GM12878 (cell line): ENCODE results near the gene KRT79. TPM values are rescaled to one million over a fixed set of nuclear protein-coding genes. Genes with fewer than 3 reads are reported as not detected.

Experiments
- ATAC-seq: fragments of 200-7000 bp; cut with Tn5 transposase; 3 replicates; pipeline ENCODE4 v1.9.1; 2020; ENCODE audit warnings: mild to moderate bottlenecking, moderate library complexity
- BruUV-seq: library from RNA; stranded (reverse); fragments of 400-500 nt; replicated peaks from 2 replicates; lab custom pipeline; 2021; lab: Mats Ljungman, UMichigan
- CTCF ChIA-PET: fragments of 300-600 bp; sonication (Branson Sonifier 250); formaldehyde crosslinking; extraction: SDS; loops from one replicate; lab custom pipeline; 2021; ENCODE audit warnings: inconsistent platforms; lab: Yijun Ruan, JAX
- POLR2A ChIA-PET: fragments of 350-600 bp; formaldehyde crosslinking; extraction: SDS; loops from one replicate; lab custom pipeline; 2021; ENCODE audit warnings: inconsistent platforms; lab: Charles Lee
- RAD21 ChIA-PET: fragments of 300-600 bp; sonication (Branson Sonifier 250); formaldehyde crosslinking; loops from one replicate; lab custom pipeline; 2023; ENCODE audit warnings: antibody characterized with exemption; ENCODE audit not compliant: unreplicated experiment; lab: Charles Lee
- SMC1A ChIA-PET: fragments of 300-600 bp; sonication (Branson Sonifier 250); formaldehyde crosslinking; loops from one replicate; lab custom pipeline; 2023; ENCODE audit not compliant: unreplicated experiment, uncharacterized antibody; lab: Charles Lee
- DNase-seq: peaks from one replicate; pipeline ENCODE4 v3.0.0-alpha.2; 2011; ENCODE audit warnings: low read depth, low spot score
- FAIRE-seq: peaks from 3 replicates; lab custom pipeline; 2011; peaks lifted over from hg19 to GRCh38; lab: Jason Lieb, UNC
- H2AFZ ChIP-seq: 2 replicates; pipeline ENCODE4 v1.6.0; 2011; ENCODE audit warnings: low read depth, low read length, control low read depth; ENCODE audit not compliant: control insufficient read depth
- H3K27ac ChIP-seq: 2 replicates; pipeline ENCODE4 v1.5.1; 2011; ENCODE audit warnings: control low read depth; ENCODE audit not compliant: control insufficient read depth, insufficient read depth
- H3K27me3 ChIP-seq, 2 experiments: replicated peaks in 1 of 2; 2 replicates each; pipeline versions ENCODE4 v1.6.0 to v1.6.1; 2011; ENCODE audit warnings: low read length in 1 of 2; ENCODE audit not compliant: control insufficient read depth in 2 of 2, insufficient read depth in 2 of 2
- H3K36me3 ChIP-seq, 2 experiments: 2 replicates each; pipeline ENCODE4 v1.5.1; 2011; ENCODE audit warnings: low read length in 1 of 2; ENCODE audit not compliant: control insufficient read depth in 2 of 2, insufficient read depth in 2 of 2
- H3K4me1 ChIP-seq: 2 replicates; pipeline ENCODE4 v1.6.1; 2011; ENCODE audit warnings: mild to moderate bottlenecking, low read length, moderate library complexity, mixed read lengths; ENCODE audit not compliant: control insufficient read depth, insufficient read depth
- H3K4me2 ChIP-seq: 2 replicates; pipeline ENCODE4 v1.6.0; 2011; ENCODE audit warnings: control low read depth; ENCODE audit not compliant: control insufficient read depth, insufficient read depth
- H3K4me3 ChIP-seq: fragments of 200-600 bp; sonication (generic); 2 replicates; pipeline ENCODE4 v1.5.1; 2016
- H3K79me2 ChIP-seq: 2 replicates; pipeline ENCODE4 v1.6.0; 2011; ENCODE audit warnings: low read length; ENCODE audit not compliant: control insufficient read depth, insufficient read depth
- H3K9ac ChIP-seq: 2 replicates; pipeline ENCODE4 v1.8.0; 2011; ENCODE audit warnings: low read length, control low read depth, mixed read lengths; ENCODE audit not compliant: control insufficient read depth, insufficient read depth
- H3K9me3 ChIP-seq: replicated peaks from 3 replicates; pipeline ENCODE4 v1.5.1; 2011; ENCODE audit warnings: mild to moderate bottlenecking, low read length; ENCODE audit not compliant: control insufficient read depth, insufficient read depth
- H4K20me1 ChIP-seq: 2 replicates; pipeline ENCODE4 v1.6.0; 2011; ENCODE audit not compliant: control insufficient read depth, insufficient read depth
- ASH2L ChIP-seq: fragments of 300-600, 200-600 bp; sonication (generic); IDR thresholded peaks from 2 replicates; pipeline ENCODE4 v1.6.1; 2017; ENCODE audit warnings: low read depth, mild to moderate bottlenecking, borderline replicate concordance
- POU2F2 ChIP-seq: IDR thresholded peaks from 3 replicates; pipeline ENCODE4 v1.6.1; 2011; ENCODE audit warnings: low read depth, mild to moderate bottlenecking, low read length, borderline replicate concordance
- RAD51 ChIP-seq: fragments of 450-650 bp; IDR thresholded peaks from 2 replicates; pipeline ENCODE4 v1.6.1; 2016; ENCODE audit warnings: moderate library complexity, mild to moderate bottlenecking, inconsistent platforms
- ZNF384 ChIP-seq: IDR thresholded peaks from 2 replicates; pipeline ENCODE4 v1.6.1; 2012; ENCODE audit warnings: low read depth, mild to moderate bottlenecking, low read length, improper control_type of control experiment, borderline replicate concordance
- ZNF622 ChIP-seq: fragments of 450-650 bp; IDR thresholded peaks from 2 replicates; pipeline ENCODE4 v1.6.1; 2017; ENCODE audit warnings: mild to moderate bottlenecking, inconsistent platforms
- WGBS: methylation state at CpG from one replicate; pipeline ENCODE4 v1.1.6; 2016; ENCODE audit warnings: low lambda C conversion rate; ENCODE audit not compliant: insufficient replicate concordance, insufficient coverage; ENCODE audit errors: missing lambda C conversion rate; 5-methylcytosine and 5-hydroxymethylcytosine counted together
- in situ Hi-C: fragments of 300-500 bp; cut with MboI; formaldehyde crosslinking; loops from 9 replicates; pipeline ENCODE4 v1.14.3; 2018; ENCODE audit warnings: mixed read lengths
- intact Hi-C: fragments of 100-400 bp; cut with micrococcal nuclease; formaldehyde crosslinking; loops from one replicate; pipeline ENCODE4 v1.14.2; 2022; ENCODE audit not compliant: unreplicated experiment
- polyA plus RNA-seq, 11 experiments: library from polyadenylated mRNA; depleted of rRNA in 4 of 11; unstranded in 6 of 11; stranded (reverse) in 5 of 11; fragments of >200 nt; fragmentation: Nextera tagmentation in 4 of 11; fragmentation: Illumina TruSeq in 1 of 11; extraction: Ambion mirVana in 4 of 11; extraction: Trizol in 1 of 11; gene quantifications; 1 replicate in 1 of 11; 2 replicates in 10 of 11; pipeline versions ENCODE4 v1.2.1 to v1.2.3, GENCODE V29; 2011 to 2016; ENCODE audit warnings: inconsistent platforms in 2 of 11, missing spikeins in 2 of 11, low read depth in 1 of 11
- total RNA-seq, 4 experiments: library from RNA; depleted of rRNA in 3 of 4; stranded (reverse); fragments of >200 nt in 3 of 4; fragmentation: Illumina TruSeq in 1 of 4; extraction: Trizol in 1 of 4; gene quantifications; 2 replicates each; pipeline versions ENCODE4 v1.2.1 to v1.2.3, GENCODE V29; 2013 to 2021
- TF ChIP-seq, protein P1 (sequence below): IDR thresholded peaks from 2 replicates; pipeline ENCODE4 v1.6.1; 2011; ENCODE audit warnings: borderline replicate concordance, low read depth, mild to moderate bottlenecking, moderate library complexity, mixed read lengths, low read length; ENCODE audit not compliant: insufficient read depth; ENCODE audit errors: extremely low read length

Gene KRT79
- total and polyA plus RNA-seq, 10 of the 15 experiments (the other 5 are each of a cell fraction or from before 2014, with no cell fraction given): 0.03 to 0.09 (median 0.07) TPM; not detected in 7

DNA sequence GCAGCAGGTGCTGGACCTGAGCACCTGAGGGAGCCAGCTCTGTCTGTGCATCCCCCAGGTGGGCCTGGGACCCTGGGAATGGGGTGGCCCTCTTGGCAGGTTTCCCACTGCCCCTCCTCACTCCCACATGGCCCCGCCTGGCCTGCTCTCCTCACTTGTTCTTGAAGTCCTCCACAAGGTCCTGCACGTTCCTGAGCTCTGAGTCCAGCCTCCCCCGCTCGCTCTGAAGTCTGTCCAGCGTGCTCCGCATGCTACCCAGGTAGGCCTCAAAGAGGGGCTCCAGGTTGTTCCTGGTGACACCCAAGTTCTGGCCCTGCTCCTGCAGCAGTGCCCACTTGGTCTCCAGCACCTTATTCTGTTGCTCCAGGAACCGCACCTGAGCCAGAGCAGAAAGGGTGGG is 2.9 kb downstream of the KRT79 start:
- intact Hi-C loops: no loop called here
- FAIRE-seq: no peak
- no peak overlapping the region for H3K4me3 ChIP-seq
- peaks cover 4 to 7% of the 10 kb centered on the region in 2 experiments; a peak in 3 of 4 replicates for H3K27me3 ChIP-seq
- no peak overlapping the region for H3K9ac ChIP-seq
- RAD21 ChIA-PET: no interaction called here
- TF ChIP-seq RAD51 (no peak), ZNF622 (no peak), POU2F2 (no peak), ZNF384 (no peak)
- TF ChIP-seq, protein P1, sequence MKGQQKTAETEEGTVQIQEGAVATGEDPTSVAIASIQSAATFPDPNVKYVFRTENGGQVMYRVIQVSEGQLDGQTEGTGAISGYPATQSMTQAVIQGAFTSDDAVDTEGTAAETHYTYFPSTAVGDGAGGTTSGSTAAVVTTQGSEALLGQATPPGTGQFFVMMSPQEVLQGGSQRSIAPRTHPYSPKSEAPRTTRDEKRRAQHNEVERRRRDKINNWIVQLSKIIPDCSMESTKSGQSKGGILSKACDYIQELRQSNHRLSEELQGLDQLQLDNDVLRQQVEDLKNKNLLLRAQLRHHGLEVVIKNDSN: no peak
- TF ChIP-seq, all 136 proteins: peak for 0
- Histone ChIP-seq H3K27ac (no peak overlapping the region), H3K9me3 (no peaks in the 10 kb centered on the region), H3K4me2 (no peak overlapping the region), H3K4me1 (no peaks in the 10 kb centered on the region), H3K79me2 (no peaks in the 10 kb centered on the region), H3K36me3 (no peaks in the 10 kb centered on the region), H4K20me1 (no peaks in the 10 kb centered on the region), H2AFZ (no peak overlapping the region)
- no TSS peak for BruUV-seq
- DNase-seq: no peak
- no peak for ATAC-seq
- 20% methylated on average over 7 of the region's 7 CpGs for WGBS
- ChIA-PET CTCF (no interaction called here), SMC1A (no interaction called here), POLR2A (no interaction called here)
- in situ Hi-C loops: no loop called here

DNA sequence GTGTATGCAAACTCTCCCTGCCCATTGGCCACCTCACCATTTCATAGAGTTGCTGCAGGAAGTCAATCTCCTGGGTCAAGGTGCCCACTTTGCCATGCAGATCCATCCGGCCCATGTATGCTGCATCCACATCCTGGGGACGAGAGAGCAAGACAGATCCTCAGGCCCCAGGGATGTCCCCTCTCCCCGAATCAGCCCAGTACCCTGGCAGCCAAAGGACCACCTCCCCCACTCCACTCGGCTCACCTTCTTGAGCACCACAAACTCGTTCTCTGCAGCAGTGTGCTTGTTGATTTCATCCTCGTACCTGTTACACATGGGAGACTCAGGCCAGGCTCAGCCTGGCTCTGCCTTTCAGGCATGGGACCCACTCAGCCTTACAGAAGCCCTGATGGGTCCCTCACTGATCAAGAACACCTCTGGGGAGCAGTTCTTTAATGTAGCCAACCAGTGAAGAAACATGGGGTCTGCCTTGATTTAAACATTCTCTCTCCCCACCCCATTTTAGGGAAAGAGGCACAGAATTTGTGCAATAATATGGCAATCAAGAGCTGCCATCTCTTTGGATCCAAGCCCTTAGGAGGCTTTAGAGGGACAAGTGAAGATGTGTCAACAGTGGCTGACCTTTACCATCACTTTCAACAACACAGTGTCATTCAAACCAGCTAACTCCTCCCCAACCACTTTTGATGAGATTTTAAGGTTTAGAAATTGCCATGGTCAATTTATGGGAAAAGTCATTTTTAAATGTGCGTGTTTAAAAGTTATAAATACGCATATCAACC is 3.9 kb downstream of the KRT79 start:
- H3K4me3 ChIP-seq: no peak overlapping the region
- H3K4me2 ChIP-seq: no peak overlapping the region
- ChIA-PET CTCF (no interaction called here), POLR2A (no interaction called here), SMC1A (no interaction called here), RAD21 (no interaction called here)
- intact Hi-C loops (no loop called here), in situ Hi-C loops (no loop called here)
- H3K4me1 ChIP-seq: no peaks in the 10 kb centered on the region
- WGBS: 10% methylated on average over 8 of the region's 8 CpGs
- no peak for DNase-seq
- no peak for FAIRE-seq
- no peaks in the 10 kb centered on the region for H3K79me2 ChIP-seq
- H3K9me3 ChIP-seq: no peaks in the 10 kb centered on the region
- H3K27ac ChIP-seq: no peak overlapping the region
- H3K27me3 ChIP-seq: peaks cover 0 to 5% of the 10 kb centered on the region in 2 experiments; a peak in 2 of 4 replicates
- no peak for TF ChIP-seq ASH2L
- no peaks in the 10 kb centered on the region for H3K36me3 ChIP-seq
- ATAC-seq: no peak
- no peak overlapping the region for H3K9ac ChIP-seq
- no peak overlapping the region for H2AFZ ChIP-seq
- BruUV-seq: no TSS peak
- no peaks in the 10 kb centered on the region for H4K20me1 ChIP-seq
